ENCODE results near the gene CEBPZOS.
"Not testable (repeated sequence)": the region's sequence is repeated elsewhere in the genome, so short reads cannot be mapped to it uniquely, and the experiment has no call there.

CEBPZOS gene

GRCh38 chr2:37198681-37199065 lies 2.4 kb downstream of the CEBPZOS start:
- TF ChIP-seq CTCF (IDR thresholded peaks at IDR 0.05; ENCODE audit: low read depth, low read length) = no peak
- peaks cover 3% of the 10 kb centered on the region for H3K9me3 ChIP-seq (ENCODE audit: severe bottlenecking)
- no peak overlapping the region for H3K4me3 ChIP-seq (ENCODE audit: low read depth, low read length)
- H3K36me3 ChIP-seq = peaks cover 49% of the 10 kb centered on the region
- H3K27ac ChIP-seq = no peak overlapping the region
- no peaks in the 10 kb centered on the region for H3K27me3 ChIP-seq (ENCODE audit: insufficient read depth, low read depth, severe bottlenecking)
- DNase-seq = no peak

GRCh38 chr2:37201208-37201607 lies 4.9 kb downstream of the CEBPZOS start:
- H3K27ac ChIP-seq = no peak overlapping the region

GRCh38 chr2:37201766-37202165 lies 5.5 kb downstream of the CEBPZOS start:
- Histone ChIP-seq H3K27ac (no peak overlapping the region), H3K27me3 (ENCODE audit: insufficient read depth, low read depth, severe bottlenecking) (no peaks in the 10 kb centered on the region), H3K9me3 (ENCODE audit: severe bottlenecking) (peaks cover 6% of the 10 kb centered on the region), H3K4me3 (ENCODE audit: low read depth, low read length) (no peak overlapping the region), H3K36me3 (peaks cover 80% of the 10 kb centered on the region)
- DNase-seq = no peak
- TF ChIP-seq CTCF (IDR thresholded peaks at IDR 0.05; ENCODE audit: low read depth, low read length) = no peak

More at GRCh38 chr2:37201208-37201607, 4.9 kb downstream of the CEBPZOS start:
- no peak for DNase-seq
- H3K27me3 ChIP-seq (ENCODE audit: insufficient read depth, low read depth, severe bottlenecking) = no peaks in the 10 kb centered on the region
- H3K4me3 ChIP-seq (ENCODE audit: low read depth, low read length) = no peak overlapping the region
- H3K36me3 ChIP-seq = peaks cover 74% of the 10 kb centered on the region
- H3K9me3 ChIP-seq (ENCODE audit: severe bottlenecking) = peaks cover 6% of the 10 kb centered on the region
- no peak for TF ChIP-seq CTCF (IDR thresholded peaks at IDR 0.05; ENCODE audit: low read depth, low read length)

GRCh38 chr2:37203708-37204107 lies 7.4 kb downstream of the CEBPZOS start:
- H3K27me3 ChIP-seq (ENCODE audit: insufficient read depth, low read depth, severe bottlenecking) = no peaks in the 10 kb centered on the region
- peaks cover 98% of the 10 kb centered on the region for H3K36me3 ChIP-seq
- H3K4me3 ChIP-seq (ENCODE audit: low read depth, low read length) = no peak overlapping the region
- no peak for TF ChIP-seq CTCF (IDR thresholded peaks at IDR 0.05; ENCODE audit: low read depth, low read length)
- peaks cover 13% of the 10 kb centered on the region for H3K9me3 ChIP-seq (ENCODE audit: severe bottlenecking)
- H3K27ac ChIP-seq = no peak overlapping the region
- no peak for DNase-seq

- not testable (repeated sequence) for H3K27me3 ChIP-seq (ENCODE audit: insufficient read depth, low read depth, severe bottlenecking); DNase-seq; H3K4me3 ChIP-seq (ENCODE audit: low read depth, low read length); H3K27ac ChIP-seq
- Histone ChIP-seq H3K36me3 (peaks cover 98% of the 10 kb centered on the region), H3K9me3 (ENCODE audit: severe bottlenecking) (peaks cover 13% of the 10 kb centered on the region)
Observed at GRCh38 chr2:37205071-37205661, 8.9 kb downstream of the CEBPZOS start.

GRCh38 chr2:37205689-37206341 lies 9.5 kb downstream of the CEBPZOS start:
- H3K27ac ChIP-seq = no peak overlapping the region
- no peak overlapping the region for H3K4me3 ChIP-seq (ENCODE audit: low read depth, low read length)
- peaks cover 100% of the 10 kb centered on the region for H3K36me3 ChIP-seq
- no peak for DNase-seq
- H3K9me3 ChIP-seq (ENCODE audit: severe bottlenecking) = peaks cover 13% of the 10 kb centered on the region
- H3K27me3 ChIP-seq (ENCODE audit: insufficient read depth, low read depth, severe bottlenecking) = no peaks in the 10 kb centered on the region
- TF ChIP-seq CTCF (IDR thresholded peaks at IDR 0.05; ENCODE audit: low read depth, low read length) = no peak

- H3K27ac ChIP-seq; H3K4me3 ChIP-seq (ENCODE audit: low read depth, low read length); DNase-seq; H3K27me3 ChIP-seq (ENCODE audit: insufficient read depth, low read depth, severe bottlenecking): not testable (repeated sequence)
- Histone ChIP-seq H3K9me3 (ENCODE audit: severe bottlenecking) (peaks cover 13% of the 10 kb centered on the region), H3K36me3 (peaks cover 100% of the 10 kb centered on the region)
Observed at GRCh38 chr2:37206760-37207159, 10.5 kb downstream of the CEBPZOS start.
